K562 (cell line): ENCODE data around the gene CTNNA3. TPM values are rescaled to one million over a fixed set of nuclear protein-coding genes. Genes with fewer than 3 reads are reported as not detected.
A peak's percentile ranks its signal among the peaks of the same experiment; 100 is the strongest.

Source experiments
- EP400 ChIP-seq: fragments of 450-650 bp; IDR thresholded peaks from 2 replicates; pipeline ENCODE4 v1.6.1; 2017; ENCODE audit warnings: antibody characterized with exemption, mild to moderate bottlenecking, moderate library complexity
- FOXA3 ChIP-seq, 2 experiments: fragments of 450-650 bp in 1 of 2; sonication (generic) in 1 of 2; formaldehyde crosslinking; IDR thresholded peaks in 1 of 2; conservative IDR thresholded peaks in 1 of 2; 2 replicates each; pipeline versions ENCODE4 v1.4.0 to v1.8.0; 2020 to 2022; ENCODE audit warnings: mild to moderate bottlenecking in 2 of 2, missing genetic modification reagents in 1 of 2
- MGA ChIP-seq: fragments of 450-650 bp; IDR thresholded peaks from 2 replicates; pipeline ENCODE4 v1.6.1; 2016; ENCODE audit warnings: mild to moderate bottlenecking, moderate library complexity
- PHF8 ChIP-seq: fragments of 200-600 bp; sonication (generic); IDR thresholded peaks from 2 replicates; pipeline ENCODE4 v1.6.1; 2012; ENCODE audit warnings: mixed run types, mild to moderate bottlenecking, inconsistent platforms, low read length, moderate library complexity, borderline replicate concordance
- SUPT5H ChIP-seq: fragments of 450-650 bp; IDR thresholded peaks from 2 replicates; pipeline ENCODE4 v1.6.1; 2016
- TAF9B ChIP-seq: fragments of 450-650 bp; IDR thresholded peaks from 2 replicates; pipeline ENCODE4 v1.6.1; 2018; ENCODE audit warnings: mild to moderate bottlenecking; ENCODE audit not compliant: partially characterized antibody
- polyA plus RNA-seq, 8 experiments: library from polyadenylated mRNA; depleted of rRNA in 4 of 8; stranded (reverse) in 5 of 8; unstranded in 3 of 8; fragments of >200 nt; fragmentation: Nextera tagmentation in 2 of 8; fragmentation: Illumina TruSeq in 1 of 8; extraction: Ambion mirVana in 2 of 8; extraction: Trizol in 1 of 8; gene quantifications; 2 replicates each; pipeline versions ENCODE4 v1.2.1 to v1.2.3, GENCODE V29; 2011 to 2014; ENCODE audit warnings: inconsistent platforms in 1 of 8, missing spikeins in 1 of 8
- total RNA-seq, 7 experiments: library from RNA; depleted of rRNA in 6 of 7; stranded (reverse); fragments of >200 nt in 6 of 7; fragmentation: Illumina TruSeq in 2 of 7; extraction: Trizol in 2 of 7; gene quantifications; 2 replicates each; pipeline versions ENCODE4 v1.2.1 to v1.2.3, GENCODE V29; 2011 to 2021; ENCODE audit warnings: low replicate concordance in 1 of 7
- TF ChIP-seq, protein P1 (sequence below), 2 experiments: fragments of 450-650 bp; conservative IDR thresholded peaks; 2 replicates each; pipeline ENCODE4 v1.6.1; 2017; ENCODE audit warnings: mild to moderate bottlenecking in 2 of 2, moderate library complexity in 2 of 2

CTNNA3 gene
- total and polyA plus RNA-seq, 9 of the 15 experiments (the other 6 are each of a cell fraction or from before 2014, with no cell fraction given) = 0.04 TPM; not detected in 8

DNA sequence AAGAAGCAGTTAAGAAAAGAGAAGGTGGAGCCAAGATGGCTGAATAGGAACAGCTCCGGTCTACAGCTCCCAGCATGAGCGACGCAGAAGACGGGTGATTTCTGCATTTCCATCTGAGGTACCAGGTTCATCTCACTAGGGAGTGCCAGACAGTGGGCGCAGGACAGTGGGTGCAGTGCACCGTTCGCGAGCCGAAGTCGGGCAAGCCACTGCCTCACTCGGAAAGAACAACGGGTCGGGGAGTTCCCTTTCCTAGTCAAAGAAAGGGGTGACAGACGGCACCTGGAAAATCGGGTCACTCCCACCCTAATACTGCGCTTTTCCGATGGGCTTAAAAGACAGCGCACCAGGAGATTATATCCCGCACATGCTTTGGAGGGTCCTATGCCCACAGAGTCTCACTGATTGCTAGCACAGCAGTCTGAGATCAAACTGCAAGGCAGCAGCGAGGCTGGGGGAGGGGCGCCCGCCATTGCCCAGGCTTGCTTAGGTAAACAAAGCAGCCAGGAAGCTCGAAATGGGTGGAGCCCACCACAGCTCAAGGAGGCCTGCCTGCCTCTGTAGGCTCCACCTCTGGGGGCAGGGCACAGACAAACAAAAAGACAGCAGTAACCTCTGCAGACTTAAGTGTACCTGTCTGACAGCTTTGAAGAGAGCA lies 3.7 kb upstream of the CTNNA3 start (continued):
- TF ChIP-seq MGA (peak; percentile 46; the same call in 1 of the 2 replicates), PHF8 (peak; percentile 19; the same call in 1 of the 2 replicates), EP400 (0 out of 2 replicates have a peak, but pooled peaks have one; percentile 34), SUPT5H (0 out of 2 replicates have a peak, but pooled peaks have one; percentile 21), TAF9B (peak; percentile 62), FOXA3 (CRISPR knock-in tag; conservative IDR thresholded peaks at IDR 0.05 in 1 of 2, IDR thresholded peaks at IDR 0.05 in 1 of 2) (peak in 1 of 2 experiments; percentile 96; a peak in 2 of 4 replicates)
- TF ChIP-seq, protein P1, sequence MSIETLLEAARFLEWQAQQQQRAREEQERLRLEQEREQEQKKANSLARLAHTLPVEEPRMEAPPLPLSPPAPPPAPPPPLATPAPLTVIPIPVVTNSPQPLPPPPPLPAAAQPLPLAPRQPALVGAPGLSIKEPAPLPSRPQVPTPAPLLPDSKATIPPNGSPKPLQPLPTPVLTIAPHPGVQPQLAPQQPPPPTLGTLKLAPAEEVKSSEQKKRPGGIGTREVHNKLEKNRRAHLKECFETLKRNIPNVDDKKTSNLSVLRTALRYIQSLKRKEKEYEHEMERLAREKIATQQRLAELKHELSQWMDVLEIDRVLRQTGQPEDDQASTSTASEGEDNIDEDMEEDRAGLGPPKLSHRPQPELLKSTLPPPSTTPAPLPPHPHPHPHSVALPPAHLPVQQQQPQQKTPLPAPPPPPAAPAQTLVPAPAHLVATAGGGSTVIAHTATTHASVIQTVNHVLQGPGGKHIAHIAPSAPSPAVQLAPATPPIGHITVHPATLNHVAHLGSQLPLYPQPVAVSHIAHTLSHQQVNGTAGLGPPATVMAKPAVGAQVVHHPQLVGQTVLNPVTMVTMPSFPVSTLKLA (conservative IDR thresholded peaks at IDR 0.05) = peak in 1 of 2 experiments; percentile 22; a peak in 1 of 4 replicates
